ENCODE measurements around the gene SLC6A1. TPM values are rescaled to one million over a fixed set of nuclear protein-coding genes. Genes with fewer than 3 reads are reported as not detected.

Gene SLC6A1
- total and polyA plus RNA-seq, 2 of the 4 experiments (the other 2 are of a cell fraction) = 0.02 TPM; not detected in 1

- H2BK5ac ChIP-seq (ENCODE audit: low read depth, low read length, poor library complexity, severe bottlenecking) = no peak overlapping the region
- H4K20me1 ChIP-seq (ENCODE audit: insufficient read depth, low read length) = 0 out of 2 replicates have a peak, but pooled peaks cover 4% of the 10 kb centered on the region
- no peak overlapping the region for H3K27ac ChIP-seq (ENCODE audit: insufficient read depth, low read length)
- H2BK20ac ChIP-seq (ENCODE audit: low read depth, low read length) = no peak overlapping the region
- ChIA-PET CTCF (interaction anchor here (0.9 to 1.9 kb wide), 3 partner anchors 9 to 28 kb away, joined by 3 to 7 read pairs (median 4); no protein-coding TSS in a partner anchor), POLR2A (ENCODE audit: unreplicated experiment) (no interaction called here)
- H2AFZ ChIP-seq (replicated peaks; ENCODE audit: low read length, poor library complexity) = no peak overlapping the region
- 47% methylated on average over 3 of the region's 12 CpGs; no CpG with 5 or more reads in 1 of the 2 experiments for WGBS, 2 experiments (ENCODE audit: extremely low coverage in 2 of 2, insufficient read length in 1 of 2)
- no peak overlapping the region for H3K4me2 ChIP-seq (ENCODE audit: low read depth, low read length)
- H2AK9ac ChIP-seq (replicated peaks; ENCODE audit: low read depth, low read length, poor library complexity) = no peak overlapping the region
- H2AK5ac ChIP-seq (ENCODE audit: low read depth, low read length) = no peak overlapping the region
- no peak overlapping the region for H4K91ac ChIP-seq (ENCODE audit: insufficient read depth, low read depth, low read length)
- H2BK15ac ChIP-seq (ENCODE audit: low read depth, low read length) = no peak overlapping the region
- H3K9ac ChIP-seq (ENCODE audit: low read depth, low read length) = no peak overlapping the region
- in situ Hi-C loops (cut with MboI; ENCODE audit: low sequenced_read_pairs) = loop anchor here (5.0 kb wide), 1 partner anchor 107 kb away; no protein-coding TSS in a partner anchor
- no peak overlapping the region for H3K4me3 ChIP-seq (ENCODE audit: insufficient read depth, low read depth, low read length)
- no peak overlapping the region for H4K5ac ChIP-seq (ENCODE audit: low read depth, low read length)
- DNase-seq = peak; percentile 42
- H3K79me1 ChIP-seq (ENCODE audit: low read depth in 1 of 2, low read length in 2 of 2) = no peaks in the 10 kb centered on the region
- H4K8ac ChIP-seq (ENCODE audit: low read depth in 2 of 2, low read length in 2 of 2) = no peak overlapping the region
- H3K18ac ChIP-seq (ENCODE audit: low read depth, low read length) = no peak overlapping the region
- dilution Hi-C loops (cut with HindIII; ENCODE audit: low sequenced_read_pairs, unreplicated experiment) = no loop called here
- no peaks in the 10 kb centered on the region for H3K4me1 ChIP-seq (ENCODE audit: control insufficient read depth, insufficient read depth, low read length)
- no peak overlapping the region for H3K56ac ChIP-seq (ENCODE audit: extremely low read depth, insufficient read depth, low read length)
- no peaks in the 10 kb centered on the region for H3K36me3 ChIP-seq (ENCODE audit: control insufficient read depth, insufficient read depth, low read length)
- no TSS peak for BruUV-seq (replicated peaks)
- peaks cover 25% of the 10 kb centered on the region for H3K27me3 ChIP-seq (ENCODE audit: control insufficient read depth, insufficient read depth, low read length)
- H3K9me3 ChIP-seq (ENCODE audit: control insufficient read depth, insufficient read depth, low read length) = no peaks in the 10 kb centered on the region
- no peak overlapping the region for H3K14ac ChIP-seq (replicated peaks; ENCODE audit: low read depth, low read length)
- TF ChIP-seq, protein P1, sequence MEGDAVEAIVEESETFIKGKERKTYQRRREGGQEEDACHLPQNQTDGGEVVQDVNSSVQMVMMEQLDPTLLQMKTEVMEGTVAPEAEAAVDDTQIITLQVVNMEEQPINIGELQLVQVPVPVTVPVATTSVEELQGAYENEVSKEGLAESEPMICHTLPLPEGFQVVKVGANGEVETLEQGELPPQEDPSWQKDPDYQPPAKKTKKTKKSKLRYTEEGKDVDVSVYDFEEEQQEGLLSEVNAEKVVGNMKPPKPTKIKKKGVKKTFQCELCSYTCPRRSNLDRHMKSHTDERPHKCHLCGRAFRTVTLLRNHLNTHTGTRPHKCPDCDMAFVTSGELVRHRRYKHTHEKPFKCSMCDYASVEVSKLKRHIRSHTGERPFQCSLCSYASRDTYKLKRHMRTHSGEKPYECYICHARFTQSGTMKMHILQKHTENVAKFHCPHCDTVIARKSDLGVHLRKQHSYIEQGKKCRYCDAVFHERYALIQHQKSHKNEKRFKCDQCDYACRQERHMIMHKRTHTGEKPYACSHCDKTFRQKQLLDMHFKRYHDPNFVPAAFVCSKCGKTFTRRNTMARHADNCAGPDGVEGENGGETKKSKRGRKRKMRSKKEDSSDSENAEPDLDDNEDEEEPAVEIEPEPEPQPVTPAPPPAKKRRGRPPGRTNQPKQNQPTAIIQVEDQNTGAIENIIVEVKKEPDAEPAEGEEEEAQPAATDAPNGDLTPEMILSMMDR (conservative IDR thresholded peaks at IDR 0.05; ENCODE audit: low read depth, low read length) = peak; percentile 58
- TF ChIP-seq RFX5 (IDR thresholded peaks at IDR 0.05; ENCODE audit: low read depth, low read length) (no peak), RAD21 (IDR thresholded peaks at IDR 0.05; ENCODE audit: low read length) (peak; percentile 53), SMC3 (IDR thresholded peaks at IDR 0.05; ENCODE audit: low read depth, low read length) (peak; percentile 68), POLR2A (IDR thresholded peaks at IDR 0.05; ENCODE audit: low read depth, low read length) (no peak)
- H3K9me1 ChIP-seq (ENCODE audit: insufficient read depth, low read length) = 0 out of 2 replicates have a peak, but pooled peaks cover 4% of the 10 kb centered on the region
- no peak overlapping the region for H2BK120ac ChIP-seq (ENCODE audit: low read depth, low read length)
- ATAC-seq (ENCODE audit: low read depth) = peak; percentile 89
- intact Hi-C loops (cut with micrococcal nuclease) = loop anchor here (1.0 kb wide), 2 partner anchors 109 to 385 kb away; no protein-coding TSS in a partner anchor
- no peak overlapping the region for H3K23ac ChIP-seq (ENCODE audit: low read depth, low read length)
- no peak overlapping the region for H3K4ac ChIP-seq (ENCODE audit: low read depth, low read length)
These were observed 41.9 kb upstream of the SLC6A1 start for GRCh38 chr3:10950476-10951294.

Data from IMR-90 (cell line).